Fibroblast of lung (primary cell): ENCODE results near the gene ITGB1BP2. TPM values are rescaled to one million over a fixed set of nuclear protein-coding genes. Genes with fewer than 3 reads are reported as not detected.

ENCODE experiments used
- DNase-seq, 2 donors: peaks; one replicate each; pipeline versions ENCODE4 v3.0.0 to v3.0.0-alpha.2; 2010; ENCODE audit warnings: low read depth in 2 of 2
- H2AFZ ChIP-seq: 2 replicates; pipeline ENCODE4 v1.5.1; 2012; ENCODE audit warnings: low read length, control low read depth, inconsistent platforms
- H3K27ac ChIP-seq: 2 replicates; pipeline ENCODE4 v1.5.1; 2011; ENCODE audit warnings: low read length, control low read depth; ENCODE audit not compliant: insufficient read depth
- H3K27me3 ChIP-seq: 2 replicates; pipeline ENCODE4 v1.5.1; 2011; ENCODE audit warnings: mild to moderate bottlenecking, low read length; ENCODE audit not compliant: control insufficient read depth, insufficient read depth
- H3K36me3 ChIP-seq: 2 replicates; pipeline ENCODE4 v1.5.1; 2011; ENCODE audit warnings: low read length; ENCODE audit not compliant: control insufficient read depth, insufficient read depth
- H3K4me1 ChIP-seq: 2 replicates; pipeline ENCODE4 v1.5.1; 2011; ENCODE audit warnings: low read length; ENCODE audit not compliant: control insufficient read depth, insufficient read depth; ENCODE audit errors: extremely low read depth
- H3K4me2 ChIP-seq: 2 replicates; pipeline ENCODE4 v1.5.1; 2011; ENCODE audit warnings: low read length, control low read depth; ENCODE audit not compliant: insufficient read depth; ENCODE audit errors: extremely low read depth
- H3K4me3 ChIP-seq, 4 experiments: fragments of 200-600 bp in 1 of 4; sonication (generic) in 1 of 4; replicated peaks in 1 of 4; 2 replicates each; pipeline ENCODE4 v1.5.1; 2011 to 2016; ENCODE audit warnings: low read length in 4 of 4, low read depth in 3 of 4, mild to moderate bottlenecking in 3 of 4, control low read depth in 2 of 4, inconsistent platforms in 1 of 4, mixed read lengths in 1 of 4; ENCODE audit not compliant: insufficient read depth in 1 of 4; ENCODE audit errors: control extremely low read depth in 1 of 4
- H3K79me2 ChIP-seq: 2 replicates; pipeline ENCODE4 v1.5.1; 2012; ENCODE audit warnings: mild to moderate bottlenecking, low read length, inconsistent platforms; ENCODE audit not compliant: control insufficient read depth, insufficient read depth
- H3K9ac ChIP-seq: 2 replicates; pipeline ENCODE4 v1.5.1; 2011; ENCODE audit warnings: mild to moderate bottlenecking, low read length, control low read depth; ENCODE audit not compliant: insufficient read depth
- H3K9me3 ChIP-seq: 2 replicates; pipeline ENCODE4 v1.5.1; 2012; ENCODE audit warnings: low read depth, low read length; ENCODE audit not compliant: control insufficient read depth, insufficient read depth
- H4K20me1 ChIP-seq: 2 replicates; pipeline ENCODE4 v1.5.1; 2011; ENCODE audit warnings: low read length; ENCODE audit not compliant: control insufficient read depth, insufficient read depth; ENCODE audit errors: extremely low read depth
- EZH2 ChIP-seq: IDR thresholded peaks from 2 replicates; pipeline ENCODE4 v1.5.1; 2012; ENCODE audit warnings: low read length, control low read depth, mild to moderate bottlenecking; ENCODE audit errors: missing control alignments
- polyA minus RNA-seq: library from RNA; depleted of rRNA, polyadenylated mRNA; stranded (reverse); fragments of >200 nt; gene quantifications from 2 replicates; pipeline ENCODE4 v1.2.3, GENCODE V29; 2011; ENCODE audit warnings: low replicate concordance
- polyA plus RNA-seq, 2 donors: library from polyadenylated mRNA; depleted of rRNA in 1 of 2; stranded (reverse) in 1 of 2; unstranded in 1 of 2; fragments of >200 nt; gene quantifications; 2 replicates each; pipeline ENCODE4 v1.2.1, GENCODE V29; 2011 to 2012; ENCODE audit warnings: missing spikeins in 1 of 2
- total RNA-seq: library from RNA; depleted of rRNA; stranded (reverse); fragments of >200 nt; gene quantifications from 2 replicates; pipeline ENCODE4 v1.2.1, GENCODE V29; 2014
- TF ChIP-seq, protein P1 (sequence below), 2 donors: IDR thresholded peaks in 1 of 2; conservative IDR thresholded peaks in 1 of 2; 1 replicate in 1 of 2; 2 replicates in 1 of 2; pipeline ENCODE4 v1.5.1; 2011 to 2012; ENCODE audit warnings: low read length in 2 of 2, control low read depth in 1 of 2, inconsistent platforms in 1 of 2, low read depth in 1 of 2, mild to moderate bottlenecking in 1 of 2

ITGB1BP2 gene
- total RNA-seq, result 0.51 and 0.66 TPM in 2 replicates
- polyA plus RNA-seq, result 0.62 and 1.8 TPM in 2 replicates
- polyA plus RNA-seq (2012), result 0.35 and 1.0 TPM in 2 replicates
- polyA minus RNA-seq, result not detected in 2 replicates

DNA sequence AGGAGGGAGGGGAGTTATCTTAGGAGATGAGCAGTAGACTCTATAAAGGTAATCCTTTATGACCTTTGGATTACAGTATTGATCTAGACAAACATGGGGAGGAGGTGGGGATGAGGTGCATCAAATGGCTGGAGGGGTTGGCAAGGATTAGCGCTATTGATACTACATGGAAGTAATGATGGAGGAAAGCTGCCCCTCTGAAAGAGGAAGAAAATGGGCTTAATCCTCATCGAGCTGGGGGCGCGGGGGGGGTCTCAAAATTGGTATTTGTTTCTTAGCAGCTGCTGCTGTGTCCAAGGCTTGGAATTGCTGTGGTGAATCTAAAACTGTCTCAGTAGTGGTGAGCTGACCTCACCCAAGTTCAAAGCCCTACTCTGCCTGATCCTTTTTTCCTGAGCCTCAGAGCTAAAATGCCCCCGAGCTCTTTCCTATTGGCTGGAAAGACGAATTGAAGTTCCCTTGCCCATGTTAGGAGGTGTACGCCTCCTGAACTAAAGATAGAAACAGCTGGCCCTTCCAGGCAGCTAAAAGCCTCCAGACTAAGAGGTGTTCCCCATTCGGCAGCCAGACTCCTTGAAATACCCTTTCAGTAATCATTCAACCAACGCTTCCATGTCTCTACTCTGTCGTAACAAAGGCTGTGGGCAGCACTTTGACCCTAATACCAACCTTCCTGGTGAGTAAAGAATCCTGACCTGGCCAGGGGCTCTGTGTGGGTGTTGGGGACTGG lies at the start of gene ITGB1BP2:
ITGB1BP2 (plus strand) TSS at position 556 of the 730 bp plus-strand sequence; CDS start at position 613, 57 bp downstream.
- Histone ChIP-seq H3K4me2 (no peak within 1 kb of the TSS), H3K27ac (no peak within 1 kb of the TSS)
- peak; percentile 60 to 69 for DNase-seq

DNA sequence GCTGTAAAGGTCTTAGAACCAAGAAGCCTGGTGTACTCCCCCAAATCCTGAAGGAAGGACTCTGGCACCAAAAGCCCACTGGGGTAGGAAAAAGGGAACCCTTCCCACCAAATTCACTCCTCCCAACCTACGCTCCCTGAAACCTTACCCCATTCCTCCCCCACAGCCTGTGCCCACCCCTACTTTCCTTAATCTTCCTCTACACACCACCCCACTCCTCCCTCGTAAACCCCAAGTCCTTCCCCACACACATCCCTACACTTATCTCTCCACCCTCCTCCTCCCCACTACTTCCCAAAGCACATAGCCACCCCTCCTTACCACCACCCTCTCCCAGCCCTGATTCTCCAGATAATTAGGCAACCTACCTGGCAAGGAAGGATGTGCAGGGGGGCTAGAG lies 49.3 kb upstream of the ITGB1BP2 start:
- DNase-seq, result no peak
- Histone ChIP-seq H3K36me3 (no peaks in the 10 kb centered on the region), H3K79me2 (no peaks in the 10 kb centered on the region), H3K27me3 (no peaks in the 10 kb centered on the region), H3K9me3 (no peaks in the 10 kb centered on the region), H3K9ac (no peak overlapping the region), H2AFZ (no peak overlapping the region), H4K20me1 (no peaks in the 10 kb centered on the region), H3K4me3 (peak overlapping the region in 2 of 4 experiments; percentile 6 to 75), H3K4me1 (peaks cover 4% of the 10 kb centered on the region), H3K4me2 (peak overlapping the region; percentile 93), H3K27ac (no peak overlapping the region)
- TF ChIP-seq, protein P1, sequence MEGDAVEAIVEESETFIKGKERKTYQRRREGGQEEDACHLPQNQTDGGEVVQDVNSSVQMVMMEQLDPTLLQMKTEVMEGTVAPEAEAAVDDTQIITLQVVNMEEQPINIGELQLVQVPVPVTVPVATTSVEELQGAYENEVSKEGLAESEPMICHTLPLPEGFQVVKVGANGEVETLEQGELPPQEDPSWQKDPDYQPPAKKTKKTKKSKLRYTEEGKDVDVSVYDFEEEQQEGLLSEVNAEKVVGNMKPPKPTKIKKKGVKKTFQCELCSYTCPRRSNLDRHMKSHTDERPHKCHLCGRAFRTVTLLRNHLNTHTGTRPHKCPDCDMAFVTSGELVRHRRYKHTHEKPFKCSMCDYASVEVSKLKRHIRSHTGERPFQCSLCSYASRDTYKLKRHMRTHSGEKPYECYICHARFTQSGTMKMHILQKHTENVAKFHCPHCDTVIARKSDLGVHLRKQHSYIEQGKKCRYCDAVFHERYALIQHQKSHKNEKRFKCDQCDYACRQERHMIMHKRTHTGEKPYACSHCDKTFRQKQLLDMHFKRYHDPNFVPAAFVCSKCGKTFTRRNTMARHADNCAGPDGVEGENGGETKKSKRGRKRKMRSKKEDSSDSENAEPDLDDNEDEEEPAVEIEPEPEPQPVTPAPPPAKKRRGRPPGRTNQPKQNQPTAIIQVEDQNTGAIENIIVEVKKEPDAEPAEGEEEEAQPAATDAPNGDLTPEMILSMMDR (conservative IDR thresholded peaks at IDR 0.05 in 1 of 2, IDR thresholded peaks at IDR 0.05 in 1 of 2; ENCODE audit: low read depth in 1 of 2, low read length in 2 of 2), result no peak
- TF ChIP-seq EZH2, result no peak

More for the DNA sequence above, at the start of gene ITGB1BP2:
- Histone ChIP-seq H3K9me3 (no peaks in the 10 kb centered on the region), H4K20me1 (no peaks in the 10 kb centered on the region), H3K27me3 (no peaks in the 10 kb centered on the region), H3K9ac (no peak within 1 kb of the TSS), H3K79me2 (no peaks in the 10 kb centered on the region), H3K4me1 (no peaks in the 10 kb centered on the region), H3K4me3 (no peak within 1 kb of the TSS), H2AFZ (no peak within 1 kb of the TSS), H3K36me3 (no peaks in the 10 kb centered on the region)
- TF ChIP-seq, protein P1 (conservative IDR thresholded peaks at IDR 0.05 in 1 of 2, IDR thresholded peaks at IDR 0.05 in 1 of 2; ENCODE audit: low read depth in 1 of 2, low read length in 2 of 2), result no peak
- no peak for TF ChIP-seq EZH2

DNA sequence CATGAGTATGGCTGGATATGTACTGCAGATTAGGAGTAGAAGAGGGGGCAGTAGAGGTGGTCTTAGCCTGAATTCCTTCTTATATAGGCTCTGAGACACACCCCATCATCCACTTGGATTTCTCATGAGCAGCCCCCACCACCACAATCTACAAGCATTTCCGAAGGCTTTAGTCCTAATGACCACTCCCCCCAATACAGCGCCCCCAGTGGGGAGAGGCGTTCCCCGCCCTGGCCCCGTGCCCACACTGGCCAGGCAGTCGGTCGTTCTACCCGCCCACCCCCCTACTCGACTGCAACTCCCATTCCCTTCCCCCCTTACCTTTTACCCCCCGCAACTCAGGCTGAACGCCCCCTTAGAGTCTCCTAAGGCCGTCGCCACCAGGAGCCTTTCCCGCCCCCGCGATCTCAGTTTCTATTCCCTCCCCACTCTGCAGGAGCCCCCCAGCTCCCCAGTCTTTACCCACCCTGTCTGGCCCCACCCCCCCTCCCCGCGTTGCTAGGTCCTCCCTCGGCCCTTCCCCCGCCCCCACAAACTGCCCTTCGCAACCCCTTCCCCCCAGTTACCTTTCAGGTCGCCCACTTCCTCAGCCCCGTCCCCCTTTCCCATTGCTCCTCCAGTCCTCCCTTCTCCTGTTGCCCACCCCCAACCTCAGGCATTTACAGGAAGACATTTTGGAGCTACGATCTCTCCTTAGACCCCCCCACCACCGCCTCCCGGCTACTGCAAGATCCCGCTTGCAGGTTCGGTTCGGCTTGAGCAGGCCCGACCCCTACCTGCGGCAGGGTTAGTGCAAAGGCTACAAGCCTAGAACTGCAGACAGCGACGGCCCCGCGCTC lies 48.1 kb upstream of the ITGB1BP2 start:
- Histone ChIP-seq H3K9me3 (no peaks in the 10 kb centered on the region), H3K4me2 (peak overlapping the region; percentile 93), H3K79me2 (no peaks in the 10 kb centered on the region), H3K27ac (peak overlapping the region; percentile 32), H3K27me3 (no peaks in the 10 kb centered on the region), H3K9ac (peak overlapping the region; percentile 66), H3K4me3 (peak overlapping the region; percentile 75 to 76 (median 75)), H3K36me3 (no peaks in the 10 kb centered on the region), H4K20me1 (no peaks in the 10 kb centered on the region), H2AFZ (peak overlapping the region; percentile 39), H3K4me1 (peaks cover 4% of the 10 kb centered on the region)
- DNase-seq, result peak; percentile 30 to 36
- TF ChIP-seq EZH2, result no peak
- TF ChIP-seq, protein P1 (conservative IDR thresholded peaks at IDR 0.05 in 1 of 2, IDR thresholded peaks at IDR 0.05 in 1 of 2; ENCODE audit: low read depth in 1 of 2, low read length in 2 of 2), result peak; percentile 28 to 51
